RWPE2 (cell line): Measurements from ENCODE around the gene KRT12.
"Not testable (repeated sequence)": the region's sequence is repeated elsewhere in the genome, so short reads cannot be mapped to it uniquely, and the experiment has no call there.

ENCODE experiments used
- ATAC-seq: fragments of 200-7000 bp; cut with Tn5 transposase; 3 replicates; pipeline ENCODE4 v1.9.1; 2021; ENCODE audit warnings: low read depth
- DNase-seq: peaks from one replicate; pipeline ENCODE4 v3.0.0-alpha.2; 2020; ENCODE audit warnings: low spot score
- H3K27ac ChIP-seq: fragments of 450-650 bp; 2 replicates; pipeline ENCODE4 v1.5.1; 2017; ENCODE audit warnings: mild to moderate bottlenecking; ENCODE audit not compliant: poor library complexity, severe bottlenecking
- H3K27me3 ChIP-seq: fragments of 250-450 bp; sonication (Bioruptor Pico); 2 replicates; pipeline ENCODE4 v1.5.1; 2021; ENCODE audit warnings: mild to moderate bottlenecking, moderate library complexity; ENCODE audit not compliant: insufficient read depth, poor library complexity, severe bottlenecking
- H3K36me3 ChIP-seq: fragments of 250-450 bp; sonication (Bioruptor Pico); 2 replicates; pipeline ENCODE4 v1.5.1; 2020; ENCODE audit warnings: low read depth, mild to moderate bottlenecking, moderate library complexity
- H3K4me1 ChIP-seq: fragments of 250-450 bp; sonication (Bioruptor Pico); 2 replicates; pipeline ENCODE4 v1.5.1; 2021; ENCODE audit warnings: mild to moderate bottlenecking, moderate library complexity; ENCODE audit not compliant: insufficient read depth, poor library complexity, severe bottlenecking
- H3K4me3 ChIP-seq: fragments of 250-450 bp; sonication (Bioruptor Pico); 2 replicates; pipeline ENCODE4 v1.5.1; 2021; ENCODE audit warnings: mild to moderate bottlenecking, moderate library complexity; ENCODE audit not compliant: severe bottlenecking
- H3K9me3 ChIP-seq: fragments of 250-450 bp; sonication (Bioruptor Pico); 2 replicates; pipeline ENCODE4 v1.5.1; 2021; ENCODE audit warnings: mild to moderate bottlenecking, moderate library complexity; ENCODE audit not compliant: severe bottlenecking
- CTCF ChIP-seq: fragments of 450-650 bp; IDR thresholded peaks from one replicate; pipeline ENCODE4 v1.5.1; 2017; ENCODE audit warnings: mild to moderate bottlenecking, moderate library complexity; ENCODE audit not compliant: poor library complexity, severe bottlenecking

Gene KRT12

GRCh38 chr17:40817103-40817682 is 49.8 kb downstream of the KRT12 start:
- H3K9me3 ChIP-seq, result no peaks in the 10 kb centered on the region
- TF ChIP-seq CTCF, result no peak
- H3K36me3 ChIP-seq, result peaks cover 18% of the 10 kb centered on the region
- no peak for DNase-seq
- ATAC-seq, result no peak
- no peaks in the 10 kb centered on the region for H3K27me3 ChIP-seq
- no peak overlapping the region for H3K27ac ChIP-seq
- H3K4me1 ChIP-seq, result peaks cover 15% of the 10 kb centered on the region
- no peak overlapping the region for H3K4me3 ChIP-seq

- peaks cover 15% of the 10 kb centered on the region for H3K4me1 ChIP-seq
- no peak for ATAC-seq
- H3K27ac ChIP-seq, result no peak overlapping the region
- no peak for DNase-seq
- no peak for TF ChIP-seq CTCF
- H3K36me3 ChIP-seq, result peaks cover 18% of the 10 kb centered on the region
- H3K4me3 ChIP-seq, result no peak overlapping the region
- no peaks in the 10 kb centered on the region for H3K9me3 ChIP-seq
- no peaks in the 10 kb centered on the region for H3K27me3 ChIP-seq
Measured at GRCh38 chr17:40816569-40816968, 50.5 kb downstream of the KRT12 start.

- TF ChIP-seq CTCF, result no peak
- no peaks in the 10 kb centered on the region for H3K9me3 ChIP-seq
- no peak overlapping the region for H3K27ac ChIP-seq
- no peak for DNase-seq
- H3K4me1 ChIP-seq, result peaks cover 22% of the 10 kb centered on the region
- no peak for ATAC-seq
- H3K36me3 ChIP-seq, result peaks cover 18% of the 10 kb centered on the region
- H3K4me3 ChIP-seq, result no peak overlapping the region
- no peaks in the 10 kb centered on the region for H3K27me3 ChIP-seq
Measured at GRCh38 chr17:40815381-40815780, 51.6 kb downstream of the KRT12 start.

- peak overlapping the region; percentile 54 for H3K27ac ChIP-seq
- peaks cover 18% of the 10 kb centered on the region for H3K36me3 ChIP-seq
- peaks cover 30% of the 10 kb centered on the region for H3K4me1 ChIP-seq
- not testable (repeated sequence) for H3K4me3 ChIP-seq, H3K9me3 ChIP-seq, ATAC-seq, H3K27me3 ChIP-seq, DNase-seq
Measured at GRCh38 chr17:40814657-40815056, 52.4 kb downstream of the KRT12 start.

GRCh38 chr17:40813804-40814203 is 53.2 kb downstream of the KRT12 start:
- Histone ChIP-seq H3K4me3 (no peak overlapping the region), H3K9me3 (no peaks in the 10 kb centered on the region), H3K27ac (peak overlapping the region; percentile 54), H3K4me1 (peaks cover 32% of the 10 kb centered on the region), H3K27me3 (no peaks in the 10 kb centered on the region), H3K36me3 (peaks cover 18% of the 10 kb centered on the region)
- DNase-seq (no peak), ATAC-seq (peak; percentile 91)
- TF ChIP-seq CTCF, result no peak
